Liver (tissue), 3 donors: ENCODE measurements around the gene SEPSECS.

Experiments used
- EGR1 ChIP-seq, 2 donors: IDR thresholded peaks; 2 replicates each; pipeline ENCODE4 v1.6.1; 2016 to 2018; ENCODE audit warnings: antibody characterized with exemption in 2 of 2, low read depth in 2 of 2
- FOXA1 ChIP-seq: IDR thresholded peaks from 2 replicates; pipeline ENCODE4 v1.6.1; 2016; ENCODE audit warnings: antibody characterized with exemption
- GABPA ChIP-seq, 2 donors: IDR thresholded peaks in 1 of 2; conservative IDR thresholded peaks in 1 of 2; 2 replicates each; pipeline ENCODE4 v1.6.1; 2016; ENCODE audit warnings: antibody characterized with exemption in 2 of 2, mild to moderate bottlenecking in 1 of 2, moderate library complexity in 1 of 2
- JUND ChIP-seq, 2 donors: IDR thresholded peaks; 2 replicates each; pipeline ENCODE4 v1.6.1; 2016; ENCODE audit warnings: antibody characterized with exemption in 2 of 2
- NR2F2 ChIP-seq: IDR thresholded peaks from 2 replicates; pipeline ENCODE4 v1.6.1; 2016; ENCODE audit warnings: antibody characterized with exemption
- RAD21 ChIP-seq, 2 donors: IDR thresholded peaks; 2 replicates each; pipeline ENCODE4 v1.6.1; 2016; ENCODE audit warnings: antibody characterized with exemption in 2 of 2, mild to moderate bottlenecking in 2 of 2
- SP1 ChIP-seq: IDR thresholded peaks from 2 replicates; pipeline ENCODE4 v1.6.1; 2018; ENCODE audit warnings: antibody characterized with exemption, mild to moderate bottlenecking
- TAF1 ChIP-seq: conservative IDR thresholded peaks from 2 replicates; pipeline ENCODE4 v1.6.1; 2016; ENCODE audit warnings: antibody characterized with exemption, mild to moderate bottlenecking
- YY1 ChIP-seq: IDR thresholded peaks from 2 replicates; pipeline ENCODE4 v1.6.1; 2016; ENCODE audit warnings: antibody characterized with exemption, mild to moderate bottlenecking
- TF ChIP-seq, protein P1 (sequence below): fragments of 150-350 bp; IDR thresholded peaks from 2 replicates; pipeline ENCODE4 v1.5.1; 2017; ENCODE audit warnings: improper control_type of control experiment, low read depth, low read length; ENCODE audit not compliant: missing input control
- TF ChIP-seq, protein P2 (sequence below): IDR thresholded peaks from 2 replicates; pipeline ENCODE4 v1.6.1; 2016; ENCODE audit warnings: antibody characterized with exemption, mild to moderate bottlenecking
- TF ChIP-seq, protein P3 (sequence below): IDR thresholded peaks from 2 replicates; pipeline ENCODE4 v1.6.1; 2016; ENCODE audit warnings: antibody characterized with exemption
- TF ChIP-seq, protein P4 (sequence below): IDR thresholded peaks from 2 replicates; pipeline ENCODE4 v1.6.1; 2016; ENCODE audit warnings: antibody characterized with exemption
- donor health status: healthy.
- donor health status: healthy.

DNA sequence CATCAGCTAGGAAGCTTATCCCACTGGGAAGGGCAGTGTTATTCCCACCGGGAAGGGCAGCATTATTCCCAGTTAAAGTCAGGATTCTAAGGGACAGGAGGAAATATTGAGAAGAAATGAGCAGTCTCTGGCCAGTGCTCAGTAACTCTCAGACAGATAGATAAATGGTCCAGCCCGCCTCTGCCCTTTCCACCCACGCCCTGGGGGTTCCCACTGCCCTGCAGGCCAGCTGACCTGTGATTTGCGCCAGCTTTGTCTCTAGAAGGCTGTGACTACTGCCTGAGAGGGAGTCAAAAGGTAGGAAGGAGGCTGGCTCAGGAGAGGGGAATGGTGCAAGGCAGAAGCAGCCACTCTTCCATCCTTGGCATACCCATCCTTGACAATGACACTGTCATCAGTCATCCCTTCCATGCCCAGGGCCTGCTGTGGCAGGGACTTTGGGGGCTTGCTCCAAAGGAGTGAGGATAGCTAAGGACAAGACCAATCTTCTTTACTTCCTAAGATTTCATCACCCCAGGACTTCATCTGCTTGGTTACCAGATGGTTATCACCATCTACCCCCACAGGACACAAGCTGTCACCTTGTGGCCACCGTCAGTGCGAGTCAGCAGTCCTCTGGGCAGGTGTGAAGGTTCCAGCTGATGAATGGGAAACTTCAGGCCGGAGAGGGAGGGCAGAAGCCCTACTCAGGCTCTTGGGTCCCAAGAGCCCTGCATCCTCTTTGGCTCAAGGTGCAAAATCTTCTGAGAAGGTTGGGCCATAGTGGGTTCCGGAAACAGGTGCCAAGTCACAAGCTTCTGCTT lies 49.5 kb downstream of the SEPSECS start:
- TF ChIP-seq, protein P1, sequence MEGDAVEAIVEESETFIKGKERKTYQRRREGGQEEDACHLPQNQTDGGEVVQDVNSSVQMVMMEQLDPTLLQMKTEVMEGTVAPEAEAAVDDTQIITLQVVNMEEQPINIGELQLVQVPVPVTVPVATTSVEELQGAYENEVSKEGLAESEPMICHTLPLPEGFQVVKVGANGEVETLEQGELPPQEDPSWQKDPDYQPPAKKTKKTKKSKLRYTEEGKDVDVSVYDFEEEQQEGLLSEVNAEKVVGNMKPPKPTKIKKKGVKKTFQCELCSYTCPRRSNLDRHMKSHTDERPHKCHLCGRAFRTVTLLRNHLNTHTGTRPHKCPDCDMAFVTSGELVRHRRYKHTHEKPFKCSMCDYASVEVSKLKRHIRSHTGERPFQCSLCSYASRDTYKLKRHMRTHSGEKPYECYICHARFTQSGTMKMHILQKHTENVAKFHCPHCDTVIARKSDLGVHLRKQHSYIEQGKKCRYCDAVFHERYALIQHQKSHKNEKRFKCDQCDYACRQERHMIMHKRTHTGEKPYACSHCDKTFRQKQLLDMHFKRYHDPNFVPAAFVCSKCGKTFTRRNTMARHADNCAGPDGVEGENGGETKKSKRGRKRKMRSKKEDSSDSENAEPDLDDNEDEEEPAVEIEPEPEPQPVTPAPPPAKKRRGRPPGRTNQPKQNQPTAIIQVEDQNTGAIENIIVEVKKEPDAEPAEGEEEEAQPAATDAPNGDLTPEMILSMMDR: no peak
- TF ChIP-seq, protein P2, sequence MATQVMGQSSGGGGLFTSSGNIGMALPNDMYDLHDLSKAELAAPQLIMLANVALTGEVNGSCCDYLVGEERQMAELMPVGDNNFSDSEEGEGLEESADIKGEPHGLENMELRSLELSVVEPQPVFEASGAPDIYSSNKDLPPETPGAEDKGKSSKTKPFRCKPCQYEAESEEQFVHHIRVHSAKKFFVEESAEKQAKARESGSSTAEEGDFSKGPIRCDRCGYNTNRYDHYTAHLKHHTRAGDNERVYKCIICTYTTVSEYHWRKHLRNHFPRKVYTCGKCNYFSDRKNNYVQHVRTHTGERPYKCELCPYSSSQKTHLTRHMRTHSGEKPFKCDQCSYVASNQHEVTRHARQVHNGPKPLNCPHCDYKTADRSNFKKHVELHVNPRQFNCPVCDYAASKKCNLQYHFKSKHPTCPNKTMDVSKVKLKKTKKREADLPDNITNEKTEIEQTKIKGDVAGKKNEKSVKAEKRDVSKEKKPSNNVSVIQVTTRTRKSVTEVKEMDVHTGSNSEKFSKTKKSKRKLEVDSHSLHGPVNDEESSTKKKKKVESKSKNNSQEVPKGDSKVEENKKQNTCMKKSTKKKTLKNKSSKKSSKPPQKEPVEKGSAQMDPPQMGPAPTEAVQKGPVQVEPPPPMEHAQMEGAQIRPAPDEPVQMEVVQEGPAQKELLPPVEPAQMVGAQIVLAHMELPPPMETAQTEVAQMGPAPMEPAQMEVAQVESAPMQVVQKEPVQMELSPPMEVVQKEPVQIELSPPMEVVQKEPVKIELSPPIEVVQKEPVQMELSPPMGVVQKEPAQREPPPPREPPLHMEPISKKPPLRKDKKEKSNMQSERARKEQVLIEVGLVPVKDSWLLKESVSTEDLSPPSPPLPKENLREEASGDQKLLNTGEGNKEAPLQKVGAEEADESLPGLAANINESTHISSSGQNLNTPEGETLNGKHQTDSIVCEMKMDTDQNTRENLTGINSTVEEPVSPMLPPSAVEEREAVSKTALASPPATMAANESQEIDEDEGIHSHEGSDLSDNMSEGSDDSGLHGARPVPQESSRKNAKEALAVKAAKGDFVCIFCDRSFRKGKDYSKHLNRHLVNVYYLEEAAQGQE: no peak
- TF ChIP-seq TAF1 (no peak), RAD21 (IDR thresholded peaks at IDR 0.05) (no peak), GABPA (IDR thresholded peaks at IDR 0.05 in 1 of 2, conservative IDR thresholded peaks at IDR 0.05 in 1 of 2) (no peak), EGR1 (IDR thresholded peaks at IDR 0.05; ENCODE audit: low read depth in 2 of 2) (no peak), NR2F2 (no peak), SP1 (no peak), JUND (IDR thresholded peaks at IDR 0.05) (no peak), FOXA1 (no peak), YY1 (no peak)
- TF ChIP-seq, protein P3, sequence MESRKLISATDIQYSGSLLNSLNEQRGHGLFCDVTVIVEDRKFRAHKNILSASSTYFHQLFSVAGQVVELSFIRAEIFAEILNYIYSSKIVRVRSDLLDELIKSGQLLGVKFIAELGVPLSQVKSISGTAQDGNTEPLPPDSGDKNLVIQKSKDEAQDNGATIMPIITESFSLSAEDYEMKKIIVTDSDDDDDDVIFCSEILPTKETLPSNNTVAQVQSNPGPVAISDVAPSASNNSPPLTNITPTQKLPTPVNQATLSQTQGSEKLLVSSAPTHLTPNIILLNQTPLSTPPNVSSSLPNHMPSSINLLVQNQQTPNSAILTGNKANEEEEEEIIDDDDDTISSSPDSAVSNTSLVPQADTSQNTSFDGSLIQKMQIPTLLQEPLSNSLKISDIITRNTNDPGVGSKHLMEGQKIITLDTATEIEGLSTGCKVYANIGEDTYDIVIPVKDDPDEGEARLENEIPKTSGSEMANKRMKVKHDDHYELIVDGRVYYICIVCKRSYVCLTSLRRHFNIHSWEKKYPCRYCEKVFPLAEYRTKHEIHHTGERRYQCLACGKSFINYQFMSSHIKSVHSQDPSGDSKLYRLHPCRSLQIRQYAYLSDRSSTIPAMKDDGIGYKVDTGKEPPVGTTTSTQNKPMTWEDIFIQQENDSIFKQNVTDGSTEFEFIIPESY: no peak
- TF ChIP-seq, protein P4, sequence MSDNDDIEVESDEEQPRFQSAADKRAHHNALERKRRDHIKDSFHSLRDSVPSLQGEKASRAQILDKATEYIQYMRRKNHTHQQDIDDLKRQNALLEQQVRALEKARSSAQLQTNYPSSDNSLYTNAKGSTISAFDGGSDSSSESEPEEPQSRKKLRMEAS: no peak
